Measurements from ENCODE around the gene WARS2. TPM values are rescaled to one million over a fixed set of nuclear protein-coding genes. Genes with fewer than 3 reads are reported as not detected.

Gene WARS2
- total RNA-seq, 2 experiments from 2014 or later = 18.3 to 20.2 TPM

DNA sequence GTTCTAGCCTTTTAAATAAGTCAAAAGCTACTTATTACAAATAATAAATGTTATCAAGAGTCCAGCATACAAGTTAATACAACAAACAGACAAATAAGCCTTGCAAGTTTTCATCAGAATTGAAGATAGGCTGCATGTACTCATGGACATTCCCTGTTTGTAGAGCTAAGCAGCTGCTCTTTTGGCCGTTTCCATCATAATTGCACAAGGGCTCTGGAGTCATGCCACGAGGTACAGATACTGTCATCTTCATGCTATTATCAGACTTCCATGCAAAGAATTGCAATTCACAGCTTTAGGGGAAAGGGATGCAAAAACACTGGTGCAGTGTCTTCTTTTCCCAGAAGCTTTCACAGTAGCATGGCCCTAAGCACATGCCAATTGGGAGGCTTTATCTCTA is 99.5 kb downstream of the WARS2 start:
- H3K27ac Mint-ChIP-seq = no peak overlapping the region
- no peaks in the 10 kb centered on the region for H3K9me3 Mint-ChIP-seq
- H3K36me3 Mint-ChIP-seq = peaks cover 35% of the 10 kb centered on the region
- H3K27me3 Mint-ChIP-seq = no peaks in the 10 kb centered on the region
- H3K4me3 Mint-ChIP-seq = no peak overlapping the region
- no peak for DNase-seq
- no peaks in the 10 kb centered on the region for H3K4me1 Mint-ChIP-seq

DNA sequence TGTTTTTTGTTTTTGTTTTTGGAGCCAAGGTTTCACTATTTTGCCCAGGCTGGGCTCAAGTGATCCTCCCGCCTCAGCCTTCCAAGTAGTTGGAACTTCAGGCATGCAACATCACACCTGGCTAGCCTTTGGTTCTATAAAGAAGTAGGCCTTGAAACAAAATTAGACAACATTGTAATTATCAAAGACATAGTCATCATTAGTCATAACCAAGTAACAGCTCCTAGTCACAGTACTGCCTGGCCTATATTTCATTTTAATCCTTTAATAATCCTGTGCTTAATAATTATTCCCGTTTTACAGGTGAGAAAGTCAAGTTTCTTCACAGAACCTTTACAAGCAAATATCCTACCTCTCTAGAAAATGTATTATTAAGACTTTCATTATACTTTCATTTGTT is 100.0 kb downstream of the WARS2 start:
- H3K9me3 Mint-ChIP-seq = no peaks in the 10 kb centered on the region
- H3K4me1 Mint-ChIP-seq = no peaks in the 10 kb centered on the region
- H3K36me3 Mint-ChIP-seq = peaks cover 39% of the 10 kb centered on the region
- H3K27ac Mint-ChIP-seq = no peak overlapping the region
- no peak for DNase-seq
- no peaks in the 10 kb centered on the region for H3K27me3 Mint-ChIP-seq
- no peak overlapping the region for H3K4me3 Mint-ChIP-seq

DNA sequence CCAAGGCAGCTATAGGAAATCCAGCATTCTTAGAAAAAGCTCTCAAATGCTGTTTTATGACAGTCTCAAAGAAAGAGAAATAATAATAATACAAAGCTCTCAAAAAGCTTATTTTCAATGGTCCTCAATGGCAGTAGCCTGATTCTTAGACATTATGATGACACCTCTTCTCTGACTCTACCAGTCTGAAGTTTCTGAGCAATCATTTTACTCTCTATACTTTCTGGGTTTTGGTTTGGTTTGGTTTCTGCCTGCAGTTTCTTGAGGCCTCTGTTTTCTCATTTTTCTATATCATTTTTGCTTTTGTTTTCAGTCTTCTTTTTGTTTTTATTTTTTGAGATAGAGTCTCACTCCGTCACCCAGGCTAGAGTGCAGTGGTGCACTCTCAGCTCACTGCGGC is 102.1 kb downstream of the WARS2 start:
- peaks cover 42% of the 10 kb centered on the region for H3K36me3 Mint-ChIP-seq
- no peak for DNase-seq
- no peak overlapping the region for H3K4me3 Mint-ChIP-seq
- no peaks in the 10 kb centered on the region for H3K27me3 Mint-ChIP-seq
- no peaks in the 10 kb centered on the region for H3K4me1 Mint-ChIP-seq
- no peaks in the 10 kb centered on the region for H3K9me3 Mint-ChIP-seq
- no peak overlapping the region for H3K27ac Mint-ChIP-seq

- peaks cover 69% of the 10 kb centered on the region for H3K36me3 Mint-ChIP-seq
- no peaks in the 10 kb centered on the region for H3K9me3 Mint-ChIP-seq
- DNase-seq = no peak
- H3K27me3 Mint-ChIP-seq = no peaks in the 10 kb centered on the region
- H3K27ac Mint-ChIP-seq = no peak overlapping the region
- H3K4me1 Mint-ChIP-seq = no peaks in the 10 kb centered on the region
- no peak overlapping the region for H3K4me3 Mint-ChIP-seq
These were observed 106.1 kb downstream of the WARS2 start for GRCh38 chr1:119034359-119034758.

- Mint-ChIP-seq H3K27me3 (no peaks in the 10 kb centered on the region), H3K9me3 (no peaks in the 10 kb centered on the region)
These were observed 107.5 kb downstream of the WARS2 start for GRCh38 chr1:119032986-119033385.

DNA sequence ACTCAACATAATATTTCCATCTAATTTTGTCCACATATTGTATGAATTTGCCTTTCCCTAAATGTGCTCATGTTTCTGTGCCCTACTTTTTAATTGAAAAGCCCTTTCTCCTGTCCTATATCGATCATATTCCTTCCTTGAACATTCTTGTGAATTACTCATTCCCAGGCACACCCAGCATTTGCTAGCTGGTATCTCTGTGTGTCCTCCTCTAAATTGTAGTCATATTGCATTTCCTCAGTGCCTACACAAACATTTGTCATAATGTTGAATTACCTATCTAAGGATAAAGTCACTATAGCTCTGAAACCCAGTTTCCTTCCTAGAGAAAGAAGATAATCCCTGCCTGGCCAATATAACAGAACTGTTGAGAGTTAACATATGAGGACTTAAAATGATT is 112.7 kb downstream of the WARS2 start:
- H3K27me3 Mint-ChIP-seq = no peaks in the 10 kb centered on the region

More at GRCh38 chr1:119032986-119033385, 107.5 kb downstream of the WARS2 start:
- no peak for DNase-seq
- no peak overlapping the region for H3K4me3 Mint-ChIP-seq
- no peak overlapping the region for H3K27ac Mint-ChIP-seq
- peaks cover 71% of the 10 kb centered on the region for H3K36me3 Mint-ChIP-seq
- no peaks in the 10 kb centered on the region for H3K4me1 Mint-ChIP-seq

DNA sequence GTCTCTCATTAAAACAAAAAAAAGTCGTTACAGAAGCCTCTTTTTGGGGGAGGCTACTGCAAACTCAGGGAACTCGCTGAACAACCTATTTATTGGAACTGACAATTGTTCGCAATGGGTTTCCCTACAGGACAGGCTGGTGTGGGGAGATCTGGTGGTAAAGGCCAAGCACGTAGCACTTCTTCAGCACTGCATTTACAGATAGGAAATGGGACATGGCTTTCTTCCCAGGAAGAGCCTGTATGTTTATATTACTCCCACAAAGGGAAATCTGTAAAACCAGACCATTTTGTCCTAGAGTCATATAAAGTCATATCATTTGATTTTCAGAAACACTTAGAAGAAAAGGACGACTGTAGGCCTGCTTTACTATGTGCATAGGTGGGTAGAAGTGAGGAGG is 113.5 kb downstream of the WARS2 start:
- Mint-ChIP-seq H3K4me1 (no peaks in the 10 kb centered on the region), H3K4me3 (no peak overlapping the region), H3K36me3 (peaks cover 49% of the 10 kb centered on the region), H3K27me3 (no peaks in the 10 kb centered on the region), H3K9me3 (peaks cover 12% of the 10 kb centered on the region), H3K27ac (no peak overlapping the region)
- no peak for DNase-seq

More for the DNA sequence above, 112.7 kb downstream of the WARS2 start:
- peaks cover 10% of the 10 kb centered on the region for H3K9me3 Mint-ChIP-seq
- peaks cover 55% of the 10 kb centered on the region for H3K36me3 Mint-ChIP-seq
- H3K4me1 Mint-ChIP-seq = no peaks in the 10 kb centered on the region
- no peak for DNase-seq
- no peak overlapping the region for H3K27ac Mint-ChIP-seq
- no peak overlapping the region for H3K4me3 Mint-ChIP-seq

DNA sequence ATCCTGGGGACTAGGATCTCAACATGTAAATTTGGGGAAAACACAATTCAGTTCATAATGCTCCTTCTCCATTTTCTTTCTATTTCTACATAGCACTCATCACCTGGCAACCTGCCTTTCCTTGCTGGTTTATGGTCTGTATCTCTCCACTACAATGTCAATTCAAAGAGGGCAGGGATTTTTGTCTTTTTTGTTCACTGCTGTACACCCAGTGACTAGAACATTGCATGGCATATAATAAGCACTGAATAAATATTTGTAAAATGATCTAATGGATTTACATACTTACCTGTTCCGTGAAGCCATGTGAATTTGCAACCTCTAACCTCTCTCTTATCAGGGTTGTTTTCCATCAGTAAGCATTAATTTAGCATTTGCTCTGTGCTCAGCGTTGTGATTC is 124.9 kb downstream of the WARS2 start:
- Mint-ChIP-seq H3K36me3 (peaks cover 48% of the 10 kb centered on the region), H3K27ac (no peak overlapping the region), H3K4me1 (no peaks in the 10 kb centered on the region), H3K4me3 (no peak overlapping the region), H3K9me3 (peaks cover 17% of the 10 kb centered on the region), H3K27me3 (peaks cover 19% of the 10 kb centered on the region)
- DNase-seq = no peak

- Mint-ChIP-seq H3K27me3 (peaks cover 48% of the 10 kb centered on the region), H3K27ac (no peak overlapping the region), H3K4me3 (no peak overlapping the region), H3K4me1 (peaks cover 7% of the 10 kb centered on the region), H3K36me3 (peaks cover 27% of the 10 kb centered on the region), H3K9me3 (peaks cover 10% of the 10 kb centered on the region)
- no peak for DNase-seq
These were observed 128.1 kb downstream of the WARS2 start for GRCh38 chr1:119012383-119012782.

DNA sequence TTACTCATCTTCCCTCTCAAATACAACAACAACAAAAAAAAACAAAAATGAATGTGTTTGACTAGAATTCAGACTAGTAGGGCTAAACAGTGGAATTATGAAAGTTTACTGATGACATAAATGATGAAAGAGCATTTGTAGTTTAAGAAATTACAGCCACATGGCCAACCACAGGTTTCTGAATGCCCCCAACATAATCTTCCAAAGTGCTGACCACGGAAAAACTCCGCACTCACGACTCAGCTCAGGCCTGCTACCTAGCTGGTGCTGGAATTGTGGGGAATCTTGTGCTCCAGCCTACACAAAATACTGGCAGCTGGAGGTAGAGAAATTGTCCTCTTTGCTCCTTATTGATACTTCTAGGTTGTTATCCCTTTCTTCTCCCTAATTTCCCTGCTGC is 128.7 kb downstream of the WARS2 start:
- no peak overlapping the region for H3K4me3 Mint-ChIP-seq
- H3K27me3 Mint-ChIP-seq = peaks cover 55% of the 10 kb centered on the region
- peaks cover 10% of the 10 kb centered on the region for H3K9me3 Mint-ChIP-seq

GRCh38 chr1:119011116-119011515 is 129.3 kb downstream of the WARS2 start:
- no peak overlapping the region for H3K27ac Mint-ChIP-seq
- peaks cover 61% of the 10 kb centered on the region for H3K27me3 Mint-ChIP-seq
- H3K9me3 Mint-ChIP-seq = peaks cover 9% of the 10 kb centered on the region
- peaks cover 27% of the 10 kb centered on the region for H3K36me3 Mint-ChIP-seq
- peaks cover 10% of the 10 kb centered on the region for H3K4me1 Mint-ChIP-seq
- no peak overlapping the region for H3K4me3 Mint-ChIP-seq
- DNase-seq = no peak

More for the DNA sequence above, 128.7 kb downstream of the WARS2 start:
- Mint-ChIP-seq H3K27ac (no peak overlapping the region), H3K36me3 (peaks cover 24% of the 10 kb centered on the region), H3K4me1 (peaks cover 7% of the 10 kb centered on the region)
- DNase-seq = no peak

- H3K27me3 Mint-ChIP-seq = peaks cover 69% of the 10 kb centered on the region
- peaks cover 11% of the 10 kb centered on the region for H3K9me3 Mint-ChIP-seq
- no peak overlapping the region for H3K27ac Mint-ChIP-seq
- H3K4me3 Mint-ChIP-seq = no peak overlapping the region
- peaks cover 26% of the 10 kb centered on the region for H3K36me3 Mint-ChIP-seq
- H3K4me1 Mint-ChIP-seq = peaks cover 10% of the 10 kb centered on the region
- DNase-seq = no peak
These were observed 130.3 kb downstream of the WARS2 start for GRCh38 chr1:119010201-119010600.

DNA sequence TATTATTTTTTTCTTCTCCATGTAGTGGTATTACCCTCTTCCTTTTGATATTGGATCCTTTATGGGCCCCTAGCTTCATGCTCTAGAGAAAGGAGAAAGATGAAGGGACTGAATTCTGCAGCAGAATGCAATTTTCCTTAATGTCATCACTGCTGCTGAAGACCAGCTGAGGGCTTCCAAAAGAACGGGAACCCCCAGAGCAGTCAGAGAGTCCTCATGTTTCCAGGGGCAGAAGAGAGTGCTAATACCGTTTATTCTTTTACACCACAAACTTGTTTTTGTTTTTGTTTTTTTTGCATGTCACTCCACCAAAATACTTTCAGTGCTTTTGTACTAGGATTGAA is 131.2 kb downstream of the WARS2 start:
- no peak for DNase-seq
- peaks cover 12% of the 10 kb centered on the region for H3K9me3 Mint-ChIP-seq
- H3K27ac Mint-ChIP-seq = no peak overlapping the region
- H3K27me3 Mint-ChIP-seq = peaks cover 79% of the 10 kb centered on the region
- H3K36me3 Mint-ChIP-seq = peaks cover 19% of the 10 kb centered on the region
- peaks cover 10% of the 10 kb centered on the region for H3K4me1 Mint-ChIP-seq
- H3K4me3 Mint-ChIP-seq = no peak overlapping the region

- Mint-ChIP-seq H3K4me1 (peaks cover 10% of the 10 kb centered on the region), H3K27ac (no peak overlapping the region), H3K4me3 (peak overlapping the region; percentile 12), H3K27me3 (peaks cover 84% of the 10 kb centered on the region), H3K36me3 (peaks cover 18% of the 10 kb centered on the region), H3K9me3 (peaks cover 12% of the 10 kb centered on the region)
- no peak for DNase-seq
These were observed 131.8 kb downstream of the WARS2 start for GRCh38 chr1:119008483-119009311.

- Mint-ChIP-seq H3K27ac (no peak overlapping the region), H3K9me3 (peaks cover 11% of the 10 kb centered on the region), H3K4me3 (no peak overlapping the region), H3K27me3 (peaks cover 93% of the 10 kb centered on the region), H3K4me1 (peaks cover 10% of the 10 kb centered on the region), H3K36me3 (peaks cover 18% of the 10 kb centered on the region)
- no peak for DNase-seq
These were observed 132.6 kb downstream of the WARS2 start for GRCh38 chr1:119007670-119008482.

Measured in activated naive CD8-positive, alpha-beta T cell treated with anti-CD3 and anti-CD28 coated beads for 36 hours (primary cell).